HepG2 (cell line): Measurements from ENCODE around the gene PLCB4. TPM values are rescaled to one million over a fixed set of nuclear protein-coding genes. Genes with fewer than 3 reads are reported as not detected.

ENCODE experiments used
- ATAC-seq: fragments of 200-7000 bp; cut with Tn5 transposase; 3 replicates; pipeline ENCODE4 v1.9.1; 2020; ENCODE audit warnings: mild to moderate bottlenecking, moderate library complexity
- BruUV-seq: library from RNA; stranded (reverse); fragments of 400-500 nt; replicated peaks from 2 replicates; lab custom pipeline; 2021; lab: Mats Ljungman, UMichigan
- CTCF ChIA-PET: fragments of 300-600 bp; formaldehyde crosslinking; extraction: SDS; loops from one replicate; lab custom pipeline; 2021; ENCODE audit warnings: low total read pairs, inconsistent platforms, low intra/inter-chr PET ratio; lab: Yijun Ruan, JAX
- POLR2A ChIA-PET: fragments of 350-600 bp; sonication (Branson Sonifier 250); formaldehyde crosslinking; loops from one replicate; lab custom pipeline; 2020; ENCODE audit warnings: antibody characterized with exemption, inconsistent platforms; lab: Yijun Ruan, JAX
- DNase-seq: peaks from one replicate; pipeline ENCODE4 v3.0.0-alpha.2; 2015; ENCODE audit warnings: low spot score
- FAIRE-seq: peaks from 3 replicates; lab custom pipeline; 2011; peaks lifted over from hg19 to GRCh38; lab: Jason Lieb, UNC
- H2AFZ ChIP-seq: one replicate; pipeline ENCODE4 v1.6.1; 2011; ENCODE audit warnings: low read length, inconsistent platforms
- H3K27ac ChIP-seq: fragments of 300-600 bp; 3 replicates; pipeline ENCODE4 v1.8.0; 2011; ENCODE audit warnings: mixed run types, mild to moderate bottlenecking, mixed read lengths, low read length, inconsistent platforms; ENCODE audit not compliant: insufficient read depth; ENCODE audit errors: extremely low read length
- H3K27me3 ChIP-seq, 2 experiments: fragments of 200-600 bp in 1 of 2; 2 replicates in 1 of 2; 3 replicates in 1 of 2; pipeline versions ENCODE4 v1.6.0 to v1.8.0; 2011; ENCODE audit warnings: low read length in 2 of 2, mild to moderate bottlenecking in 2 of 2, moderate library complexity in 2 of 2, inconsistent platforms in 1 of 2; ENCODE audit not compliant: insufficient read depth in 2 of 2, control insufficient read depth in 1 of 2
- H3K36me3 ChIP-seq, 2 experiments: fragments of 200-600 bp in 1 of 2; replicated peaks in 1 of 2; 2 replicates in 1 of 2; 3 replicates in 1 of 2; pipeline versions ENCODE4 v1.5.1 to v1.8.0; 2011; ENCODE audit warnings: low read length in 2 of 2, inconsistent platforms in 1 of 2; ENCODE audit not compliant: insufficient read depth in 2 of 2, control insufficient read depth in 1 of 2
- H3K4me1 ChIP-seq: 2 replicates; pipeline ENCODE4 v1.5.1; 2012; ENCODE audit warnings: low read length, inconsistent platforms; ENCODE audit not compliant: insufficient read depth
- H3K4me2 ChIP-seq: 2 replicates; pipeline ENCODE4 v1.6.0; 2011; ENCODE audit warnings: low read depth, low read length, inconsistent platforms
- H3K4me3 ChIP-seq, 3 experiments: fragments of 200-600 bp in 1 of 3; sonication (generic), shearing (Covaris generic) in 1 of 3; replicated peaks in 1 of 3; 2 replicates each; pipeline ENCODE4 v1.5.1; 2011 to 2016; ENCODE audit warnings: low read length in 3 of 3, inconsistent platforms in 2 of 3, low read depth in 2 of 3, mild to moderate bottlenecking in 2 of 3, control low read depth in 1 of 3, mixed read lengths in 1 of 3; ENCODE audit not compliant: insufficient read depth in 1 of 3
- H3K79me2 ChIP-seq: one replicate; pipeline ENCODE4 v1.6.1; 2011; ENCODE audit warnings: low read length, inconsistent platforms; ENCODE audit not compliant: insufficient read depth
- H3K9ac ChIP-seq: 2 replicates; pipeline ENCODE4 v1.6.0; 2011; ENCODE audit warnings: mild to moderate bottlenecking, low read depth, low read length, inconsistent platforms; ENCODE audit not compliant: insufficient read depth
- H3K9me3 ChIP-seq: 2 replicates; pipeline ENCODE4 v1.5.1; 2012; ENCODE audit warnings: mild to moderate bottlenecking, low read length
- H4K20me1 ChIP-seq: 2 replicates; pipeline ENCODE4 v1.6.0; 2011; ENCODE audit warnings: inconsistent platforms, mild to moderate bottlenecking, low read length, moderate library complexity; ENCODE audit not compliant: insufficient read depth
- ATF2 ChIP-seq: sonication (generic); formaldehyde crosslinking; IDR thresholded peaks from 2 replicates; pipeline ENCODE4 v1.4.0; 2020; ENCODE audit warnings: missing genetic modification reagents
- FOSL2 ChIP-seq: sonication (generic); formaldehyde crosslinking; IDR thresholded peaks from 2 replicates; pipeline ENCODE4 v1.4.0; 2020; ENCODE audit warnings: missing genetic modification reagents
- NAIF1 ChIP-seq: sonication (generic); formaldehyde crosslinking; IDR thresholded peaks from 2 replicates; pipeline ENCODE4 v1.5.0; 2020; ENCODE audit warnings: mild to moderate bottlenecking, missing genetic modification reagents, borderline replicate concordance
- NONO ChIP-seq, 2 experiments: fragments of 450-650 bp in 1 of 2; sonication (generic) in 1 of 2; formaldehyde crosslinking in 1 of 2; IDR thresholded peaks in 1 of 2; conservative IDR thresholded peaks in 1 of 2; 2 replicates each; pipeline versions ENCODE4 v1.6.1 to v1.8.0; 2017 to 2022; ENCODE audit warnings: mild to moderate bottlenecking in 1 of 2, missing genetic modification reagents in 1 of 2, moderate library complexity in 1 of 2
- SOX5 ChIP-seq: IDR thresholded peaks from 2 replicates; pipeline ENCODE4 v1.6.1; 2016; ENCODE audit warnings: borderline replicate concordance
- TOPORS ChIP-seq: sonication (generic); formaldehyde crosslinking; IDR thresholded peaks from 2 replicates; pipeline ENCODE4 v1.8.0; 2023; ENCODE audit warnings: mild to moderate bottlenecking, missing genetic modification reagents
- U2AF1 ChIP-seq: fragments of 200-400 bp; formaldehyde crosslinking; optimal IDR thresholded peaks from 2 replicates; pipeline ENCODE3; 2017; ENCODE audit warnings: mild to moderate bottlenecking, low read depth, low read length
- ZNF282 ChIP-seq: fragments of 450-650 bp; IDR thresholded peaks from 2 replicates; pipeline ENCODE4 v1.6.1; 2018; ENCODE audit not compliant: partially characterized antibody
- ZNF431 ChIP-seq: sonication (generic); formaldehyde crosslinking; IDR thresholded peaks from 2 replicates; pipeline ENCODE4 v1.9.0; 2022; ENCODE audit warnings: missing genetic modification reagents, low read depth, mild to moderate bottlenecking, borderline replicate concordance
- ZNF570 ChIP-seq: sonication (generic); formaldehyde crosslinking; IDR thresholded peaks from 2 replicates; pipeline ENCODE4 v1.4.0; 2020; ENCODE audit warnings: mild to moderate bottlenecking, missing genetic modification reagents, borderline replicate concordance
- WGBS: methylation state at CpG from one replicate; pipeline ENCODE4 v1.1.6; 2017; ENCODE audit warnings: low lambda C conversion rate; 5-methylcytosine and 5-hydroxymethylcytosine counted together
- in situ Hi-C: cut with HindIII; loops from 2 replicates; pipeline ENCODE4 v1.10.0; 2017; ENCODE audit warnings: low pct_unique_long_range_greater_than_20kb; ENCODE audit not compliant: extremely low pct_ligation_motif_present
- intact Hi-C: fragments of 100-400 bp; cut with micrococcal nuclease; formaldehyde crosslinking; loops from one replicate; pipeline ENCODE4 v1.10.0; 2022; ENCODE audit not compliant: unreplicated experiment
- polyA plus RNA-seq, 8 experiments: library from polyadenylated mRNA; depleted of rRNA in 3 of 8; stranded (reverse) in 7 of 8; unstranded in 1 of 8; fragments of >200 nt; fragmentation: Illumina TruSeq in 4 of 8; extraction: Trizol in 4 of 8; gene quantifications; 2 replicates each; pipeline versions ENCODE4 v1.2.1 to v1.2.3, GENCODE V29; 2011 to 2016; ENCODE audit warnings: low read depth in 4 of 8, missing spikeins in 1 of 8, mixed read lengths in 1 of 8; ENCODE audit not compliant: insufficient read depth in 1 of 8
- total RNA-seq, 5 experiments: library from RNA; depleted of rRNA; stranded (reverse); fragments of >200 nt; fragmentation: Illumina TruSeq; extraction: Trizol; gene quantifications; 2 replicates each; pipeline ENCODE4 v1.2.3, GENCODE V29; 2016; ENCODE audit warnings: low read depth in 1 of 5

Gene PLCB4
- total and polyA plus RNA-seq, 2 of the 13 experiments (the other 11 are each of a cell fraction or from before 2014, with no cell fraction given): 0.01 TPM; not detected in 1

- ATAC-seq: no peak
- ChIA-PET CTCF (no interaction called here), POLR2A (no interaction called here)
- no peaks in the 10 kb centered on the region for H3K4me1 ChIP-seq
- intact Hi-C loops: no loop called here
- no peaks in the 10 kb centered on the region for H3K36me3 ChIP-seq
- H3K9me3 ChIP-seq: no peaks in the 10 kb centered on the region
- FAIRE-seq: no peak
- no peak overlapping the region for H3K4me3 ChIP-seq
- 0% methylated on average over 2 of the region's 2 CpGs for WGBS
- no peak overlapping the region for H3K27ac ChIP-seq
- H4K20me1 ChIP-seq: no peaks in the 10 kb centered on the region
- no peak overlapping the region for H3K9ac ChIP-seq
- no peak overlapping the region for H3K4me2 ChIP-seq
- in situ Hi-C loops: no loop called here
- H3K27me3 ChIP-seq: no peaks in the 10 kb centered on the region
- no peak overlapping the region for H2AFZ ChIP-seq
- no TSS peak for BruUV-seq
- H3K79me2 ChIP-seq: no peaks in the 10 kb centered on the region
- TF ChIP-seq FOSL2 (CRISPR knock-in tag): no peak
- no peak for TF ChIP-seq U2AF1
- TF ChIP-seq ZNF570 (CRISPR knock-in tag): no peak
- no peak for TF ChIP-seq TOPORS
- no peak for TF ChIP-seq ZNF282
- no peak for TF ChIP-seq NONO (IDR thresholded peaks at IDR 0.05)
- TF ChIP-seq NONO (CRISPR knock-in tag; conservative IDR thresholded peaks at IDR 0.05): no peak
- TF ChIP-seq ATF2 (CRISPR knock-in tag): no peak
- TF ChIP-seq SOX5: no peak
- no peak for TF ChIP-seq NAIF1 (CRISPR knock-in tag)
- TF ChIP-seq ZNF431 (CRISPR knock-in tag): no peak
- DNase-seq: no peak
These were observed 175.9 kb downstream of the PLCB4 start for GRCh38 chr20:9244811-9245210.
